ENCODE measurements around the gene PMVK. TPM values are rescaled to one million over a fixed set of nuclear protein-coding genes. Genes with fewer than 3 reads are reported as not detected.

Gene PMVK
- total RNA-seq, 4 donors from 2014 or later: 15.0 to 28.2 (median 21.2) TPM

- intact Hi-C loops (cut with DNase I): loop anchor here (5.0 kb wide), 1 partner anchor 36 kb away; no protein-coding TSS in a partner anchor
- TF ChIP-seq POLR2A (IDR thresholded peaks at IDR 0.05) (peak in 1 of 2 donors; percentile 80), CTCF (IDR thresholded peaks at IDR 0.05) (peak in 4 of 6 experiments; percentile 36 to 86 (median 70))
- H3K4me1 ChIP-seq: peaks cover 42 to 51% of the 10 kb centered on the region in 2 donors
Measured at GRCh38 chr1:154961207-154962155, 25.0 kb upstream of the PMVK start, which contains the start of gene PYGO2. PYGO2 (minus strand) TSS chr1:154961782; CDS start chr1:154961576, 206 bp downstream.

DNA sequence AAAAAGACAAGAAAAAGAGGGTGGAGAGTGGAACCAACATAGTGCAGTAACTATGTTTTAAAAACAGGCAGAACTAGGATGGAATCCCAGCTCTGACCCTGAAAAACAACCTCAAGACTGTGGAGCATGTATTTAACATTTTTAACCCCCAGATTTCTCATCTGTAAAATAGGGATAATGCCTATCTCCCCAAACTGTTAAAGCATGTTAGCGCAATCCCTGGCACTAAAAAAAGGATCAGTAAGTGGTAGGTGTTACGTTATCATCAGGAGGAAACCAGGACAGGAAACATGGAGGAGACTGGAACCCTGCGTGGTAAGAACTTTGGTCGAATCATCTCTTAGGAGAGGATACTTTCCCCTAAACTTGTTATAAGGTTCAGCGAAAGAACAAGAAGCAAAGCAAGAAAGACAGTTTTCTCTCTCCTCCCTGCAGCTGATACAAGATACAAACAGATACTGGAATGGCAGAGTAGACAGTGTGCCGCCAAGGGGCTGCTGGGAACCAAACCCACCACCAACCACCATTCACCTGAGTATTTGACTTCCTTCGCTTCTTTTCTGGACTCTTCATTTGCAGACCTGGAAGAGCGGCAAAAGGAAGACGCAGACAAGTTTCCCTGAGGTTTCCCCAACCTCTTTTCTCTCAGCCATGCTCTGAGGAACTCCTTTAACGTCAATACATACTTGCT lies 24.1 kb upstream of the PMVK start:
- intact Hi-C loops (cut with DNase I): loop anchor here (5.0 kb wide), 1 partner anchor 37 kb away; no protein-coding TSS in a partner anchor
- Histone ChIP-seq H3K9me3 (no peaks in the 10 kb centered on the region), H3K27ac (peak overlapping the region in 2 of 3 donors; percentile 94 to 97), H3K27me3 (no peaks in the 10 kb centered on the region), H3K36me3 (peaks cover 6 to 14% of the 10 kb centered on the region in 2 donors), H3K4me1 (peaks cover 47 to 55% of the 10 kb centered on the region in 2 donors), H3K4me3 (replicated peaks in 1 of 3) (peak overlapping the region in 2 of 3 donors; percentile 30 to 69)
- WGBS, 2 donors: 43 to 44% methylated on average over 10 of the region's 10 CpGs
- TF ChIP-seq CTCF (IDR thresholded peaks at IDR 0.05) (no peak), POLR2A (IDR thresholded peaks at IDR 0.05) (no peak)
- no peak for DNase-seq

More at GRCh38 chr1:154961207-154962155, 25.0 kb upstream of the PMVK start, which contains the start of gene PYGO2:
- DNase-seq: peak; percentile 82 to 86
- Histone ChIP-seq H3K9me3 (no peaks in the 10 kb centered on the region), H3K27ac (peak within 1 kb of the TSS; percentile 94 to 100 (median 97)), H3K4me3 (replicated peaks in 1 of 3) (peak within 1 kb of the TSS; percentile 30 to 91 (median 69)), H3K27me3 (no peaks in the 10 kb centered on the region), H3K36me3 (peaks cover 15 to 21% of the 10 kb centered on the region in 2 donors)
- 1 to 2% methylated on average over 13 to 39 of the region's 93 CpGs for WGBS, 2 donors

DNA sequence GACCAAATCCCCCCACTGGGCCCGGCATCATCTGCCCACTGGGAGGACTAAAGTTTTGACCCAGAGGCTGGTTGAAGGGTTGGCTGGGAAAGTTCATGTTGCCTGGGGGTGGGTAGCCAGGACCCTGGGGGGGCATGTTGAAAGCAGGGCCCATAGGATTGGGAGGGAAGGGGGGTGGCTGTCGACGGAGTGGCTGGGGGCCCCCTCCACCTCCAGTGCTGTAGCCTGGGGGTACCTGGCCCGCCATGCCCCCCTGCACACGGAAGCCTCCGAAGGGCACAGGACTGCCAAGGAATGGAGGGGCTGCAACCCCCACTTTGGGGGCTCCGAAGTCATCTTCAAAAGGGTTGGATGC lies 22.9 kb upstream of the PMVK start:
- no peaks in the 10 kb centered on the region for H3K9me3 ChIP-seq
- no peak overlapping the region for H3K4me3 ChIP-seq (replicated peaks in 1 of 3)
- DNase-seq: no peak
- TF ChIP-seq CTCF (IDR thresholded peaks at IDR 0.05): no peak
- no peak for TF ChIP-seq POLR2A (IDR thresholded peaks at IDR 0.05)
- intact Hi-C loops (cut with DNase I): no loop called here
- H3K4me1 ChIP-seq: peaks cover 57 to 66% of the 10 kb centered on the region in 2 donors
- 91% methylated on average over 7 of the region's 7 CpGs for WGBS, 2 donors
- peak overlapping the region; percentile 72 to 83 (median 72) for H3K27ac ChIP-seq
- no peaks in the 10 kb centered on the region for H3K27me3 ChIP-seq
- peaks cover 0 to 8% of the 10 kb centered on the region in 2 donors for H3K36me3 ChIP-seq

DNA sequence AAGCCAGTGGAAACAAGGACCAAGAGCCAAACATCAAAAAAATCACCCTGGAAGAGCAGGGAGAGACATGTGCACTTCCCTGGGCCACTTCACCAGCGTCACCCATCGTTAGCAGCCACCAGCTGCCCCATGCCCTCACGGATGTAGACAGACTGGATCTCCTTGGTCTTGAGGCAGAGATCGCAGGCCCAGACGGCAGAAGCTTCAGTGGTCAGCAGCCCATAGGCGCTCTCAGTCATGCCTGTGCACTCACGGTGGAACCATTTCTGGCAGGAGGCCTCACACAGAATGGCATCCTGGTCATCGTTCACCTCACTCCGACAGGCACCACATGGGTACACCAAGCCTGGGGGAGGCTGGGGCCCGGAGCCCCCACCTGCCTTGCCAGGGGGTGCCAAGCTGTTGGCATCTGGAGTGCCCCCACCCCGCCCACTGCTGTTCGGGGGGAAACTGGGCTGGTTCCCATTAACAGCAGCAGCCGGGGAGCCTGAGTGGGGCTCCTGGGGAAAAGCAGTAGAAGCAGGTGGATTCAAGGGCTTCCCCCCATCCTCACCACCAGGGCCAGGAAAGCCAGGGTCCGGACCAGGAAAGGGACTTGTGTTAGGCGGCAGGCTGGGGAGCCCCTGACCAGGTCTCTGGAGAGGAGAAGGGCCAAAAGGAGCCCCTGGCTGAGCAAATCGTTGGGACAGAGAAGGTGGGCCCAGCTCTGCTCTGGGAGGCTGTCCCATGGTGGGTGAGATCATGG lies 22.3 kb upstream of the PMVK start:
- DNase-seq: peak; percentile 94 to 96
- WGBS, 2 donors: 46 to 76% methylated on average over 6 to 11 of the region's 16 CpGs
- peak overlapping the region; percentile 72 to 83 (median 72) for H3K27ac ChIP-seq

More for the DNA sequence above, 22.3 kb upstream of the PMVK start:
- Histone ChIP-seq H3K9me3 (no peaks in the 10 kb centered on the region), H3K27me3 (no peaks in the 10 kb centered on the region), H3K4me1 (peaks cover 62 to 72% of the 10 kb centered on the region in 2 donors), H3K4me3 (replicated peaks in 1 of 3) (no peak overlapping the region), H3K36me3 (peaks cover 0 to 8% of the 10 kb centered on the region in 2 donors)
- no peak for TF ChIP-seq CTCF (IDR thresholded peaks at IDR 0.05)
- no peak for TF ChIP-seq POLR2A (IDR thresholded peaks at IDR 0.05)
- intact Hi-C loops (cut with DNase I): no loop called here

Measured in thyroid gland (tissue), 4 donors.